GM18858 (cell line): ENCODE data around the gene S100A14.
"Not testable (repeated sequence)": the region's sequence is repeated elsewhere in the genome, so short reads cannot be mapped to it uniquely, and the experiment has no call there.

Source experiments
- ATAC-seq: cut with Tn5 transposase; IDR thresholded peaks from one replicate; pipeline ENCODE4 v1.9.1; 2021; ENCODE audit not compliant: unreplicated experiment

The S100A14 gene

DNA sequence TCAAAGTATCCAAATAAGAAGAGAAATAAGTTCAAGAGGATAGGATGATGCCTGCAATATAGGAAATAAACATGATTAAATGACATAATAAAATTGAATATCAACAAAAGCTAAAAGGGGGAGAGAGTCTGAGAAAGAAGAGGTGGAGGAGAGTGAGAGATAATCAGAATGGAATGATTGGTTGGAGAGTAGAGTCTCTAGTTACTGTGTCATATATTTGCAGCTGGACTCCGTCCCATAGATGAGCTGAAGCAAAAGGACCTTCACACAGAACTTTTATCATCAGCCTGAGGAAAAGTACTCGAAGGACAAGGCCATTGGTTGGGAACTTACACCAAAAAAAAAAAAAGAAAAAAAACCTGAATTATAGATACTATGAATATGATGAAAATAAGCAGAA, 27.6 kb downstream of the S100A14 start:
- ATAC-seq = no peak

DNA sequence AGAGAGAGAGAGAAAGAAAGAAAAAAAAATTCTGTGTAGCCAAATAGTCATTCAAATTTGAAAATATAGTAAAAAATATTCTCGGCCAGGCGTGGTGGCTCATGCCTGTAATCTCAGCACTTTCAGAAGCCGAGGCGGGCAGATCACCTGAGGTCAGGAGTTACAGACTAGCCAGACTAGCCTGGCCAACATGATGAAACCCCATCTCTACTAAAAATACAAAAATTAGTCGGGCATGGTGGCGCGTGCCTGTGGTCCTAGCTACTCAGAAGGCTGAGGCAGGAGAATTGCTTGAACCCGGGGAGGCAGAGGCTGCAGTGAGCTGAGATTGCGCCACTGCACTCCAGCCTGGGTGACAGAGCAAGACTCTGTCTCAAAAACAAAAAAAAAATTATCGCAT, 28.1 kb downstream of the S100A14 start:
- not testable (repeated sequence) for ATAC-seq

DNA sequence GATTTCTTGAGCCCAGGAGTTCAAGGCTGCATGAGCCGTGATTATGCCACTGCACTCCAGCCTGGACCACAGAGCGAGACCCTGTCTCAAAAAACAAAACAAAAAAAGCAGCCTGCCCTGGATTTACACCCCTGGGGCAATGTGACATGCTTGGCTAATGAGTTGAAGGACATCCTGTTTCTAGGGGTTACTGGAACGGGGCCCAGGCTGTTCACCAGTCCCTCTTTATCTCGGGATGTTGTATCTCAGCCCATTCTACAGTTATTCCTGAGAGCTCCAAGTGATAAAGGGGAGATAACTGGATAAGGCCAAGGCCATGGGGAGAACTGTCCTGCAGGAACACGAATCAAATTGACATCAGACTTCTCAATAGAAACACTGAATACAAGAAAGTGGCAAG, 28.8 kb downstream of the S100A14 start:
- no peak for ATAC-seq

DNA sequence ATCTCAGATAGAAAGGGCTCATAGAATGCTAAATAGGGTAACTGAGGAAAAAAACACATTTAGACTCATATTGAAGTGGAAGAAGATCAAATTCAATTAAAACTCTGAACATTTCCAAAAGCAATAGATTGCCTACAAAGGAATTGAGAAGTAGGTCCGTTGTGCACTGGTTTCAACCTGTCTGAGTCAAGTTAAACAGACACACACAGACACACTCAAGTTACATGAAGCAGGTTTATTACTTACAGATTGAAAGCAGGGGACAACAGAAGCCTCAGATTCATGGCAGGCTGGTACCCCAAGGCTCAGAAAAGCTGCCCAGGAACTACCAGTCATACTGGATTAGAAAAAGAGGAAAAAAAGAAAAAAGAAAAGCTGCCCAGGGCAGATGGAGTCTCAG, 29.8 kb downstream of the S100A14 start:
- ATAC-seq = no peak

DNA sequence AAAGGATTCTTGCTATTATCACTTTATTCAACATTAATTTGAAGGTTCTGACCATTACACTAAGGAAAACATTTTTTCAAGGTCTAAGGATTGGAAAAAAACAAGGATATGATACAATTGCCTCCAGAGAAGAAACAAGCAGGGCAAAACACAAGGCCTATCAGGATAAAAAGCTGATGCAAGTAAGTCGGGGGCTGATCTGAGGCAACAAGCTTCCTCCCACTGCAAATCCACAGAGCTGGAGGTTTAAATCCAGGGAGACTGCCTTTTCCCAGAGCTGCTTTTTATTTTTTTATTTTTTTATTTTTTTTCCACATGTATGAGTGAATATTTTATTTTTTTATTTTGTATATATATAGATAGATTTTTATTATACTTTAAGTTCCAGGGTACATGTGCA, 31.1 kb downstream of the S100A14 start:
- ATAC-seq = no peak

DNA sequence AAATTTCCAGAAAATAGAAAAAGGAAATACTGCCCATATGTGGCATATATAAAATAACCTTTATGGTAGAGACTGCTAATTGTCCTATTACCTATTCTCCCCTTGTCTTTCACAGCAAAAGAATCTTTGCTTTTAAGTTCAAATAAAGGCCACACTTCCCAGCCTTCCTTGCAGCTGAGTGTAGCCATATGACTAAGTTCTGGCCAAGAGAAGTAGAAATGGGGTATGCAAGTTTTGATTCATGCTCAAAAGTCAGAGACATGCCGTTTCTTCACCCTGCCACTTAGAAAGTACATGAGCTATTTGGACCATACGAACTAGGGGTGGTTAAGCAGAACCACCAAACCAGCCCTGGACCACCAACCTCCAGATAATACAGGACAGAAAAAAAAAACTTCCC, 32.1 kb downstream of the S100A14 start:
- no peak for ATAC-seq

DNA sequence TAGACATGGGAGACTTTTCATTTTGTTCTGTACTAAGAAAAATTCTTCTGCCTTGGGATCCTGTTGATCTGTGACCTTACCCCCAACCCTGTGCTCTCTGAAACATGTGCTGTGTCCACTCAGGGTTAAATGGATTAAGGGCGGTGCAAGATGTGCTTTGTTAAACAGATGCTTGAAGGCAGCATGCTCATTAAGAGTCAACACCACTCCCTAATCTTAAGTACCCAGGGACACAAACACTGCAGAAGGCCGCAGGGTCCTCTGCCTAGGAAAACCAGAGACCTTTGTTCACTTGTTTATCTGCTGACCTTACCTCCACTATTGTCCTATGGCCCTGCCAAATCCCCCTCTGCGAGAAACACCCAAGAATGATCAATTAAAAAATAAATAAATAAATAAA, 32.6 kb downstream of the S100A14 start:
- ATAC-seq = not testable (repeated sequence)

DNA sequence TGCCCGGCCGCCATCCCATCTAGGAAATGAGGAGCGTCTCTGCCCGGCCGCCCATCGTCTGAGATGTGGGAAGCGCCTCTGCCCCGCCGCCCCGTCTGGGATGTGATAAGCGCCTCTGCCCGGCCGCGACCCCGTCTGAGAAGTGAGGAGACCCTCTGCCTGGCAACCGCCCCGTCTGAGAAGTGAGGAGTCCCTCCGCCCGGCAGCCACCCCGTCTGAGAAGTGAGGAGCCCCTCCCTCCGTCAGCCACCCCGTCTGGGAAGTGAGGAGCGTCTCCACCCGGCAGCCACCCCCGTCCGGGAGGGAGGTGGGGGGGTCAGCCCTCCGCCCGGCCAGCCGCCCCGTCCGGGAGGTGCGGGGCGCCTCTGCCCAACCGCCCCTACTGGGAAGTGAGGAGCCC, 33.3 kb downstream of the S100A14 start:
- ATAC-seq = not testable (repeated sequence)

DNA sequence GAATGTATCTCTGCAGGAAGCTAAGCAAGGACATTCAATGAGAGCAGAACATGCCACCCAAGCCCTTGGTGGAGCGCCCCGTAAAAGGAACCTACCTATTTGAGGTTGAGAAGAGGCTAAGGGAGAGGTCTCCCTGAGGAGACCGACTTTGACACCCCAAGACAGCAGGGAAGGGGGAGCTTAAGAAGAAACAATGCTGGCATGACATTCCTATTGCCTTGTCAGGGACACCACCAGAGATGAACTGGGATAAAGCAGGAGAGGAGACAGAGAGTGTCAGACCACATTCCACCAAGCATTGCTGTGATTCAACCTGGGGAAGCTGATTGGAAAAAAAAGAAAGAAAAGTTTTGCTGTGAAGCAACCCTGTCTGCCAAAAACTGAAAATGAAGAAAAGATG, 37.2 kb downstream of the S100A14 start:
- no peak for ATAC-seq

DNA sequence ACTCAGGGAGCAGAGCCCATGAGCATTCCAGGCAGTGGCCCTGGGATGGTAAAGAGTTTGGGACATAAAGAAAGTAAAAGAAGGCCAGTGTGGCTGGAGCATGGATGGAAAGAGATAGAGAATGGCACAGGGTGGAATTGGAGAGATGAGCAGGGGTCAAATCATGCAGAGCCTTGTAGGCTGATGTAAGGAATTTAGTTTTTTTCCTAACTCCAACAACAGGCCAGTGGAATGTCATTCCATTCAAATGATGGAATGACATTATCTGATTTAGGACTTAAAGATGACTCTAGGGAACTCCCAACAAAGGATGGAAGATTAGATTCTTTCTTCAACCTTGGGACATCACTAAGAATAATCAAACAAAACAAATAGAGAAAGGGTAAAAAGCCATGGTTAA, 37.6 kb downstream of the S100A14 start:
- ATAC-seq = no peak

DNA sequence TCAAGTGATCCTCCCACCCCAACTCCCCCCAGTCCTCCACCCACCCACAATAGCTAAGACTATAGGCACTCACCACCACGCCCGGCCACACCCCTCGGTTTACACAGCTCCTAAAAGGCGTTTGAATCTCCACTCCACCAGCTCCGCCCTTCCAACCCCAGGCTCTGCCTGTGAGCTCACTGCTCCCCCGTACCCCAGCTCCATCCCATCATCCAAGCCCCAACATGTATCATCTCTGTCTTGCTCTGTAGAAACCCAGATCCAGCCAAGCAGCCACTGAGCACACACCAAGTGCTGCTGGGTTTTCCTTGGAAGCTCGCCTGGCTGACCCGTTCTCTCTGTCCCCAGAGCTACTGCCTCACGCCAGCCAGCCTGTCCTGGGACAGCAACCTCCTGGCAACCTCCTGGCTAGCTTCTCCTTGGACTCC, 38.5 kb downstream of the S100A14 start:
- ATAC-seq = no peak

DNA sequence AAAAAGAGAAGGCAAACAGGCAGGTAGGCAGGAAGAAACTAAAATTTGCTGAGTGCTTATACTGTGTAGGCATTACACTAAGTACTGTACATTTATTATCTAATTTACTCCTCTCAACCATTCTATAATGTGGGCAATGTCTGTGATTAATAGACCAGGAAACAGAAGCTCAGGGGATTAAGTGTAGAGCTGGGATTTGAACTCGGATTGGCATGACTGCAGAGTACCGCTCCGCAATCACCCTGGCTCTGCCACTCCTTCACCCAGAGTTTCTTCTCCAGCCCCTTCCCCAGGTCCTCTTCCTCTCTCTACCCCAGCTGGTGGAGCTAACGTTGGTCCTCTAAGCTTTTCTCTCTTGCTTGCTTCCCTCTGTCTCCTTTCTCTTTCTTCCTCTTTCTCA, 39.0 kb downstream of the S100A14 start:
- ATAC-seq = no peak

DNA sequence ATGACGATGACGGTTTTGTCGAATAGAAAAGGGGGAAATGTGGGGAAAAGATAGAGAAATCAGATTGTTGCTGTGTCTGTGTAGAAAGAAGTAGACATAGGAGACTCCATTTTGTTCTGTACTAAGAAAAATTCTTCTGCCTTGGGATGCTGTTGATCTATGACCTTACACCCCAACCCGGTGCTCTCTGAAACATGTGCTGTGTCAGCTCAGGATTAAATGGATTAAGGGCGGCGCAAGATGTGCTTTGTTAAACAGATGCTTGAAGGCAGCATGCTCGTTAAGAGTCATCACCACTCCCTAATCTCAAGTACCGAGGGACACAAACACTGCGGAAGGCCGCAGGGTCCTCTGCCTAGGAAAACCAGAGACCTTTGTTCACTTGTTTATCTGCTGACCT, 40.6 kb downstream of the S100A14 start:
- not testable (repeated sequence) for ATAC-seq

DNA sequence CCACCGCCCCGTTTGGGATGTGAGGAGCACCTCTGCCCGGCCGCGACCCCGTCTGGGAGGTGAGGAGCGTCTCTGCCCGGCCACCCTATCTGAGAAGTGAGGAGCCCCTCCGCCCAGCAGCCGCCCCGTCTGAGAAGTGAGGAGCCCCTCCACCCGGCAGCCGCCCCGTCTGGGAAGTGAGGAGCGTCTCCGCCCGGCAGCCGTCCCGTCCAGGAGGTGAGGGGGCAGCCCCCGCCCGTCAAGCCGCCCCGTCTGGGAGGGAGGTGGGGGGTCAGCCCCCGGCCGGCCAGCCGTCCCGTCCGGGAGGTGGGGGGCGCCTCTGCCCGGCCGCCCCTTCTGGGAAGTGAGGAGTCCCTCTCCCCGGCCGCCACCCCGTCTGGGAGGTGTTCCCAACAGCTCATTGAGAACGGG, 41.0 kb downstream of the S100A14 start:
- not testable (repeated sequence) for ATAC-seq

DNA sequence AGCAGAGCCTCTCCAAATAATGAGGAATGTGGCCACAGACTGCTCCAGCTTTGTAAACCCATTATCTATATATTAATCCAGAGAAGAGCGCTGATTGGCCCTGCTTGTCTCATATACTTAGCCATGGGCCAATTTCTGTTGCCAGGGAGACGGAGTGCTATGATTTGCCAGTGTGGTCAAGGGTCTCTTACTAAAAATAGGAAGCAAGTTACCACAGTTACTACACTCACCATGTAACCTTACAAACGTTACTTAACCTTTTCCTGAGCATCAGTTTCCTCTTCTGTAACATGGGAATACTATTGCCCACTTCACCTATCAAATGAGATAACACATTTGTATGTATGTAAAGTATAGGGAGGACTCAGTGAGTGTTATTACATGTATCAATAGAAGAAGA, 42.8 kb downstream of the S100A14 start:
- ATAC-seq = no peak

DNA sequence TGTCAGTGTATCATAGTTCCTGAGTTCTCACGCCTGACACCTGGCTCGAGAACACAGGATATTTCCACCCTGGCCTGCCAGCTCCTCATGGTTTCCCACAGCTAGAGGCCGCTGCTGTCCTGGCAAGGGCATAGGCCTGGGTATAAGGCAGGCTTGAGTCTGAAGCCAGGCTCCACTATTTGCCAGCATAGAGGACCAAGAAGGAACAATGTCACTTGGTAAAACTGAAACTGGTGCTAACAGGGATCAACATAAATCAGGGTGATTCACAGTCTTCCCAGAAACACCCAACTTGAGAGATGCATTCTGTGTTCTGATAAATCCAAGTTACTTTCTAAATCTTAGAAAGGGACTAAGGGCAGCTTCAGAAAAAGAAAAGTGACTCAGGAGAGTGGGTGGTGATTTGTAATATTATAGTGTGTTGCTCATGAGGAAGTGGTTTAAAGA, 43.5 kb downstream of the S100A14 start:
- no peak for ATAC-seq

DNA sequence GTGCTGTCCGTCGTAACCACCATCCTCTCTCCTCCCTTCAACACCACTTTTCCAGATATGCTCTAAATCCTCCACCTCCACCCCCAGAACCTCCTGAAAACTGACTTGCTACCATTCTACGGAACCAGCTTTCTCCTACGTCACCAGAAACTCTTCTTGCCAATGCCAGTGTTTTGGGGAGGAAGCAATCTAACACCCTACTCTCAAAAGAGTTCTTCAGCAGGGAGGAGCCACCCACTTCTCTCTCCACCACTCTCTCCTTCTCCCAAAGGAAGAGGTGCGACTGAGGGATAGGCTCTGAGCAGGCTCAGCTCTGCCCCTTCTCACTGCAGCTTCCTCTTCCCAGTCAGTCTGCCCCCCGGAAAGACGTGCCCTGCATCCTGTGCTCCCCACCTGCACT, 44.4 kb downstream of the S100A14 start:
- no peak for ATAC-seq

DNA sequence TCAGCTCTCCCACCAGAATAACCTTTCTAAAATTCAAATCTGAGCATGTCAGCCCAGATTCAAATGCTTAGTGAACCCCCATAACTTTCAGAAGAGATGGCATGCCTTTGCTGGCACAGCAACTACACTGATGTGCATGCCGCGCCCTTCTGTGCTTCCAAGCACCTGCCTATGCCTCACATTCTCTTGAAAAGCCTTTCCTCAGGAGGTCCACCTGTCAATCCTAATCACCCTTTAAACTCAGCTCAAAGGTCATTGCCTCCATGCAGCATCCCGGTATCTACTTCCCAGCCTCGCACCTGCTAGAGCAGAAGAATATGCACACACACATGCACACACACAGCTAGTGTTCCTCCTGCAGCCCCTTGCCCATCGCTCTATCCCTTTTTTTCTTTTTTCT, 45.3 kb downstream of the S100A14 start:
- ATAC-seq = no peak

DNA sequence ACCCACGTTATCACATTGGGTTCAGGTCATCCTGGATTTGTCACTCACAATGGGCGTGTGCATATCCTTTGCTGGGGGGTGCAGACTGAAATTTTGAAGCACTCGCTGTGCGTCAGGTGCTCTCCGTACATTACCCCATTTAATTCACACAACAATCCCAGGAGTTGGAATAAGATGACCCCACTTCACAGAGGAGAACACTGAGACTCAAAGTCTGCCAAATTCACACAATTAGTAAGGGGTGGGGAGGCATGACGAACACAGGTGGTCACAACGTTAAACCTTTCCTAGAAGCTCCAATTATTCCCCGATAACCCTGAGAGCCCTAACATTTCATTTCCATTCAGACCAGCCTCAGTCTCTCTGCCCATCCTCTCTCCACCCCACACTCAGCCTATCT, 46.7 kb downstream of the S100A14 start:
- ATAC-seq = no peak

DNA sequence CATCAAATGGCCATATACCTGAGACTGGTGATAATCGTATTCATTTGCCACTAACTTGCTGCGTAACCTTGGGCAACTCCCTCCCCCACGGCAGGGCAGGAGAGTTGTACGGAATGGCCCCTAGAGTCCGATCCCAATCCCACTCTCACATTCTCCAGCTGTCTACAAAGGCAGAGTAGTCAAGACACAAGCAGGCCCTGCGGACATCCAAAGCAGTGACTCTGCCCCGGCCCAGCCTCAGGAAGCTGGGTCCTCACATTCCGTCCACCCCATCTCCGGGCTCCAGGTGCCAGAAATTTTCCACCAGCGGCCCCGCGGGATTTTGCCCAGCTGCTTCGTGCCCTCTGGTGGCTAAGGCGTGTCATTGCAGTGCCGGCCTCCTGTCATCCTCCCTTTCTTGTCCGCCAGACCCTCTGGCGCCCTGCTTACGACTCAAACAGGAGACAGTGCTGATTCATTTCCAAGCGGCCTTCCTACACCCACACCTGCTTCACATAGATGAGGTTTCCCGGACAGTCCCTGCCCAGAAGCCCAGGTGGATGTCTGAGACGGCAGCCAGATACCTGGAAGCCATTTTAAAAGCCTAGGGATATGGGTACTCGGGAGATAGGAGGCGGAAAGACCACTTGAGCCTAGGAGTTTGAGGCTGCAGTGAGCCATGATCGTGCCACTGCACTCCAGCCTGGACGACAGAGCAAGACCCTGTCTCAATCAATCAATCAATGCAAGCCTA, 47.6 kb downstream of the S100A14 start:
- no peak for ATAC-seq

DNA sequence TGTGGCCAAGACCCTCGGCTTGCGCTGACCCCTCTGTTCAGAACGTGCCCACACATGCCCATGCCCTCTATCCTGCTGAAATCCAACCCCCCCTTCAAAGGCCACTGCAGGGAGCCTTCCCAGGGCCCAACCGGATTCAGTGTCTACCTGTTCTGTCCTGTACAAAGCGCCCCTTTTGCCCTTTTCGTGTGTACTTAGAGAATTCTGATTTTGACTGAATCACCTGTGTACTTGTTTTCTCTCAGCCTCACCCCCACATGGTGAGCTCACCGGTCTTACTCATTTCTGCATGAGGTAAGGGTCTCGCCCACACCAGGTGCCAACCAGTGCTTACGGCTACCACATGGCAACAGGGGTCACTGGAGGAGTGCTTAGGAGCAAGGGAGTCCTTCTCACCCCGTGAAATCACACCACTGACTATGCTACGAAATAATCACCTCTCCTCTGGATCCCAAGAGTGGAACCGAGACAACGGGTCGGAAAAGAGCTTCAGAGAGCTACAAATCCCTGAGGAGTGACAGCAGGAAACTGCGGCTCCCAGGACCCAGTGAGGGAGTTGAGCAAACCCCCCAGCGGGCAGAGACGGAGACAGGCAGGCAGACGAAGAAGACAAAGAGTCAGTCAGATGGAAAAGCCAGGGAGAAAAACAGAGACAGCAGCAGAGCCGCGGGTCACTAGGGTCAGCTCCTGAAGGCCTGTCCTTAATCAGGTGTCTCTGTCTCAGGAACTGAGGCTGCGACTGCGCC, 48.3 kb downstream of the S100A14 start:
- ATAC-seq = no peak
